Measurements from ENCODE around the gene ARHGAP1. TPM values are rescaled to one million over a fixed set of nuclear protein-coding genes. Genes with fewer than 3 reads are reported as not detected.

ARHGAP1 gene
- total and polyA plus RNA-seq, 9 of the 15 experiments (the other 6 are each of a cell fraction or from before 2014, with no cell fraction given) = 3.6 to 30.4 (median 8.2) TPM

- H3K79me2 ChIP-seq (ENCODE audit: control insufficient read depth, insufficient read depth, low read length) = no peaks in the 10 kb centered on the region
- no peak overlapping the region for H3K9ac ChIP-seq (ENCODE audit: insufficient read depth in 1 of 2, low read depth in 2 of 2, low read length in 2 of 2)
- intact Hi-C loops (cut with micrococcal nuclease) (no loop called here), in situ Hi-C loops (cut with MboI) (no loop called here)
- FAIRE-seq (no peak), ATAC-seq (no peak), DNase-seq (ENCODE audit: extremely low read depth in 1 of 4, low spot score in 3 of 4) (no peak)
- no peak overlapping the region for H3K27ac ChIP-seq (ENCODE audit: extremely low read depth, low read depth, low read length)
- no peak overlapping the region for H2AFZ ChIP-seq (ENCODE audit: low read depth, low read length)
- no peaks in the 10 kb centered on the region for H3K9me3 ChIP-seq (replicated peaks; ENCODE audit: control insufficient read depth, insufficient read depth, low read depth, low read length)
- H3K4me3 ChIP-seq = no peak overlapping the region
- ChIA-PET POLR2A (interaction anchor here (0.8 to 1.9 kb wide), 4 partner anchors 9 to 115 kb away, joined by 3 to 7 read pairs (median 3); partner anchors contain the start of gene ZNF408), CTCF (ENCODE audit: low intra/inter-chr PET ratio) (no interaction called here)
- 49% methylated on average over 5 of the region's 5 CpGs for WGBS (ENCODE audit: insufficient coverage, low coverage, missing lambda C conversion rate)
- H3K9me1 ChIP-seq (ENCODE audit: control insufficient read depth, insufficient read depth, low read length) = no peaks in the 10 kb centered on the region
- H3K27me3 ChIP-seq (ENCODE audit: control insufficient read depth in 2 of 2, insufficient read depth in 2 of 2, low read length in 2 of 2) = no peaks in the 10 kb centered on the region
- no peak for TF ChIP-seq BRD4 (IDR thresholded peaks at IDR 0.05)
- TF ChIP-seq KHSRP (IDR thresholded peaks at IDR 0.05) = no peak
- no peak for TF ChIP-seq SRSF9 (IDR thresholded peaks at IDR 0.05; ENCODE audit: borderline replicate concordance, low read depth, low read length)
- no peak for TF ChIP-seq SMAD4 (CRISPR knock-in tag; conservative IDR thresholded peaks at IDR 0.05)
- no peak for TF ChIP-seq SP2 (IDR thresholded peaks at IDR 0.05; ENCODE audit: extremely low read depth, low read depth, low read length, poor library complexity, severe bottlenecking)
- H3K4me1 ChIP-seq (replicated peaks in 1 of 2; ENCODE audit: control insufficient read depth in 2 of 2, insufficient read depth in 2 of 2, low read length in 2 of 2) = no peaks in the 10 kb centered on the region
- peaks cover 11% of the 10 kb centered on the region; the same call in 1 of the 3 replicates for H3K36me3 ChIP-seq (ENCODE audit: control insufficient read depth, insufficient read depth, low read length)
- H4K20me1 ChIP-seq (replicated peaks; ENCODE audit: control insufficient read depth, insufficient read depth, low read length) = no peaks in the 10 kb centered on the region
- no peak overlapping the region for H3K4me2 ChIP-seq (ENCODE audit: insufficient read depth, low read length)
- no TSS peak for BruUV-seq (replicated peaks)
Observed at GRCh38 chr11:46711303-46711702, 10.9 kb upstream of the ARHGAP1 start.

GRCh38 chr11:46710821-46711269, 10.4 kb upstream of the ARHGAP1 start:
- H3K27ac ChIP-seq (ENCODE audit: extremely low read depth, low read depth, low read length) = no peak overlapping the region
- TF ChIP-seq FOS (IDR thresholded peaks at IDR 0.05; ENCODE audit: extremely low read depth, insufficient read length) = no peak
- no peak for TF ChIP-seq HNRNPH1 (optimal IDR thresholded peaks at IDR 0.05; ENCODE audit: low read depth, low read length)
- no peak for TF ChIP-seq ZNF41 (CRISPR knock-in tag; conservative IDR thresholded peaks at IDR 0.05)
- no peak for TF ChIP-seq STAG1 (CRISPR knock-in tag; IDR thresholded peaks at IDR 0.05; ENCODE audit: borderline replicate concordance)
- no peak for TF ChIP-seq ZNF398 (CRISPR knock-in tag; IDR thresholded peaks at IDR 0.05)

More at GRCh38 chr11:46710821-46711269, 10.4 kb upstream of the ARHGAP1 start:
- Histone ChIP-seq H3K36me3 (ENCODE audit: control insufficient read depth, insufficient read depth, low read length) (peaks cover 15% of the 10 kb centered on the region; the same call in 1 of the 3 replicates), H3K4me1 (replicated peaks in 1 of 2; ENCODE audit: control insufficient read depth in 2 of 2, insufficient read depth in 2 of 2, low read length in 2 of 2) (no peaks in the 10 kb centered on the region), H3K4me3 (no peak overlapping the region), H2AFZ (ENCODE audit: low read depth, low read length) (no peak overlapping the region), H3K27me3 (ENCODE audit: control insufficient read depth in 2 of 2, insufficient read depth in 2 of 2, low read length in 2 of 2) (no peaks in the 10 kb centered on the region), H3K4me2 (ENCODE audit: insufficient read depth, low read length) (no peak overlapping the region), H3K9me1 (ENCODE audit: control insufficient read depth, insufficient read depth, low read length) (no peaks in the 10 kb centered on the region), H4K20me1 (replicated peaks; ENCODE audit: control insufficient read depth, insufficient read depth, low read length) (no peaks in the 10 kb centered on the region), H3K9me3 (replicated peaks; ENCODE audit: control insufficient read depth, insufficient read depth, low read depth, low read length) (no peaks in the 10 kb centered on the region), H3K79me2 (ENCODE audit: control insufficient read depth, insufficient read depth, low read length) (no peaks in the 10 kb centered on the region), H3K9ac (ENCODE audit: insufficient read depth in 1 of 2, low read depth in 2 of 2, low read length in 2 of 2) (no peak overlapping the region; a peak in 1 of 4 replicates)
- 53% methylated on average over 10 of the region's 10 CpGs for WGBS (ENCODE audit: insufficient coverage, low coverage, missing lambda C conversion rate)
- BruUV-seq (replicated peaks) = no TSS peak
- POLR2A ChIA-PET = interaction anchor here (1.0 to 1.9 kb wide), 3 partner anchors 10 to 61 kb away, joined by 3 to 7 read pairs (median 3); partner anchors contain the start of gene ZNF408
- no peak for FAIRE-seq
- CTCF ChIA-PET (ENCODE audit: low intra/inter-chr PET ratio) = no interaction called here
- no peak for DNase-seq (ENCODE audit: extremely low read depth in 1 of 4, low spot score in 3 of 4)
- intact Hi-C loops (cut with micrococcal nuclease) (no loop called here), in situ Hi-C loops (cut with MboI) (no loop called here)
- ATAC-seq = peak; percentile 24
